Endometrium (tissue), 2 donors: Measurements from ENCODE around the gene EGLN3.
"Not testable (repeated sequence)": the region's sequence is repeated elsewhere in the genome, so short reads cannot be mapped to it uniquely, and the experiment has no call there.

Experiments
- FAIRE-seq: peaks from 2 replicates; lab custom pipeline; 2012; peaks lifted over from hg19 to GRCh38; lab: Jason Lieb, UNC
- donor health status: control.
- donor health status: control.

Gene EGLN3

DNA sequence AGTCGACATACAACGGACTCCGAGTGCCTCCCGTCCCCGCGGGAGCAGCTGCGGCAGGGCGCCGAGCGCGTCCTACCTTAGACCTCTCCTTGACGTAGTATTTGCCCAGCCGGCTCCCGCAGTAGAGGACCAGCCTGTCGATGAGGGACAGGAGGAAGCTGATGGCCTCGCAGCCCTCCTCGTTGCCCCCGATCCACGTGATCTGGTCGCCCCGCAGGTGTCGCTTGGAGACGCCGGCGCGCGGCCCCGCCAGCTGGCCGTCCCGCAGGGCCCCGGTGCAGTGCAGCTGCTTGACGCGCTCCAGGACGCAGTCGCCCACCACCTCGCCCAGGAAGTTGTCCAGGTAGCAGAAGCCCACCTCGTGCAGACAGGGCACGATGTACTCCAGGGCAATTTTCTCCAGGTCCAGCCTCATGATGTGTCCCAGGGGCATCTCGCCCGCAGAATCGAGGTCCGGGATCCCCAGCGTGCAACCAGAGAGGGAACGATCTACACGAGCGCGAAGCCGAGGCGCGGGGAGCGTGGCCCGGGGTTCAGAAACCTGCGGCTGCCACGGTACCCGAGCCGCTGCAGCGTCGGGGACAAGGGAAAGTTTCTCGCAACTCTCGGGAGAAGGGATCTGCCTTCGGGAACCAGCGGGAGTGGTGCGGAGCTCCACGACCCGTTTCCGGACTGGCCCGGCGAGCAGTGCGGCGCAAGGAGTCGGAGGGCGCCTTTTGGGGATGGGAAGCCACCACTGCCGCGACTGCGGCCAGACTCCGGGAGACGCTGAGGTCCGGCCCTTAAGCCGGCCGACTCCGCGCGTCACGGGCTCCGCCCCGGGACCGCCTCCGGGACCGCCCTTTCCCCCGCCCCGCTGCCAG lies at the start of gene EGLN3:
EGLN3 (minus strand) TSS at position 755 of the 863 bp plus-strand sequence; CDS start at position 433, 322 bp downstream.
- FAIRE-seq = no peak

DNA sequence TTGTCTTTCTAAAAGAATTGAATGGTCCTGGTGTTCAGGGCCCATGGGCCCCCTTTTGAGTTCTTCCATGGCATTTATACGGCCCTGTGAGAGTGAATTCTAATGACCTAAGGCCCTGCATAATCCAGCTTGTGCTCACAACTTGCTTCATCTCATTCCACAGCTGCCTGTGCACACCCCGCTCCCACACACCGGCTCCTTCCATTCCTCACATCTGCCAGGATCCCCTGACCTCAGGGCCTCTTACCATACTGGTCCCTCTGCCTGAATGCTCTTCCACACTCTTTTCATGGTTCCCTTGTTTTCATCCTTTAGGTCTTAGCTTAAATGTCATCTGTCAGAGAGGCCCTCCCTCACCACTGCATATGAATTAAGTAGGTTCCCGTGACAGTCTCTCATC lies 49.5 kb upstream of the EGLN3 start:
- no peak for FAIRE-seq

DNA sequence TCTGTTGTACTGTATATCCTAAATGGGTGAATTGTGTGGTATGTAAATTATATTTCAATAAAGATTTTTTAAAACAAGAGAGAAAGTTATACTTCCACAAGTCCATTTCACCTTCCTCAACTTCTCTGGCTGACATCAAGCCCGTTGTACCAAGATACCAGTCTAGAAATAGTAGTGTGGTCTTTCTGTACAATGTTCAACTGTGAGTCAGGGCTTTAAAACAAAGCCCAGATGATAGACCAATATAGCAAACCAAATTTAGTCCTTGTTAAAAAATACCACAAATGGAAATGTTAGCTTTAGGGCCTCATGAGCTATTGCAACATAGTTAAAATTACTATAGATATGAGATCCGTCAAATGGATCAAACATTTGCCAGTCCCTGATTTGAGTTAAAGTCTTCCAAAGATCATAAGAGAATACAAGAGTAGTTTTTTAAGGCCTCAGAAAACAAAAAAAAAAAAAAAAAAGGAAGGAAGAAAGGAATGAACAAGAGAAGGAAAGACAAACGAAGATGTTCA lies 49.0 kb upstream of the EGLN3 start:
- FAIRE-seq = no peak

DNA sequence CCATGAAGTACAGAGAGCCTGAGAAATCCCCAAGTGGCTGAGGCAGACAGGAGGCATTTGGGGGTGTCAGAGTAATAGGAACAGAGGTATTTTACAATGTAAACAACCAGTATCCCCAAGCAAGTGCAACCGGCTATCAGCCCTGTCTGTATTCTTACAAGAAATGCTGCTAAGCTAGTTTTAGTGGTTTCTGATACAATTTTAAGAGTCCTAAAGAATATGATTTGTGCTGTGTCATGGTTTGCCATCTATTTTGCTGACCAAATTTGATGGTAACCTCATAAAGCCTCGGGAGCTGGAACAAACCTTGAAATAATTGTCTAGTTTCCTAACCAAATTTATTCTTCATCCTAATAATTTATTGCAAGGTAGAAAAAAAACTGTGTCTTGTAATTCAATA lies 46.7 kb upstream of the EGLN3 start:
- FAIRE-seq = no peak

DNA sequence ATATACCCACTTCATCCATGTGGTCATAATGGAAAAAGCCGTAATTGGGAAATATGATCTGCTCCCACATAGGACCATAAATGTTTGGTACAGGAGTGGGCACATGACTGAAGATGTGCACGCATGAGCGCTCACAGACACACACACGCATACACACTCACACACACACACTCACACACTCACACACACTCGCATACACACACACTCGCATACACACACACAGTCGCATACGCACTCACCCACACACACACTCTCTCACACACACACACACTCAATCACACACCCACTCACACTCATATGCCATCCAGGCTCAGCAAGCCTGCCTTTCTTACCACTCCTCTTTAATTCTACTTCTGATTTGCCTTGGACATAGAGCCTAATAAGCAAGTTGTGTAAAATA lies 45.6 kb upstream of the EGLN3 start:
- FAIRE-seq = no peak

DNA sequence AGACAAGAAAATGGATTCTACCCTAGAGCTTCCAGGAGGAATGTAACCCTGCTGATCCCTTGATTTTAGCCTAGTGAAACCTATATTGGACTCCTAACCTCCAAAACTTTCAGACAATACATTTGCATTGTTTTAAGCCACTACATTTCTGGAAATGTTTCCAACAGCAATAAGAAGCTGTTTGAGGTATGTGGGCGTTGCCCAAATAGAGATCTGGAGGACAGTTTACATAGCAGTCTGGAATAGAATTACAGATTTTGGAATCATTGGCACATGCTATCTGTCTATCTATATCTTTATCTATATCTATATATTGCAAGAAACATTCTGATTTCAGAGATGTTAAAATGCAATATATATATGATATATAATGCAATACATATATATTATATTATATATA lies 42.4 kb upstream of the EGLN3 start:
- FAIRE-seq = no peak

DNA sequence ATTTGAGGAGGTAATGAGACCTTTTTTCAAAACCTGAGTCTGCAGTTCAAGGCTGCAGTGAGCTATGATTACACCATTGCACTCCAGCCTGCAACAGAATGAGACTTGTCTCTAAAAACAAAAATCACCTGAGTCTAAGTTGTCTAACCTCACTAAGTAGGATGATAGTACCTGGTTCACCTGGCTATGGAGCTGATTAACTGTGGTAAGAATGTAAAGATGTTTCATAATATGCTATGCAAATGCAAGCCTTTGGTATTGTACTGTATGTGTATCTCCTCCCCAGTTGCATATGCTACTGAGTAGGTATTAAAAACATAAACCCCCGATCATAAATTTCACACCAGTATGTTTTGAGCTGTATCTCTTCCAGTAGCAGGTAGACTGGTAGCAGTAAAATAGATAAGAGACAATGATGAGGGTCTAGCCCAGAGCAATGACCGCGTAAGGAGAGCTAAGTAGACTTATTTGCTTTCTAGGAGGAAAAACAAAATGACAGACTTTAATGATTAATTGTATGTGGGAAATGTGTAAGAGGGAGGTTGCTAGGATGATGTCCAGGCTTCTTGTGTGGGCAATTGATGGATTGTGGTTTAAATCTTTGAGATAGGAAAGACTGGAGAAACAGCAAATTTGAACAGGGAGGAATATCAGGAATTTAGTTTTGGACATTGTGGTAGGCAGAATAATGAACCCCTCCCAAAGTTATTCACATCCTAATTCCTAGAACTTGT lies 41.6 kb upstream of the EGLN3 start:
- FAIRE-seq = no peak

DNA sequence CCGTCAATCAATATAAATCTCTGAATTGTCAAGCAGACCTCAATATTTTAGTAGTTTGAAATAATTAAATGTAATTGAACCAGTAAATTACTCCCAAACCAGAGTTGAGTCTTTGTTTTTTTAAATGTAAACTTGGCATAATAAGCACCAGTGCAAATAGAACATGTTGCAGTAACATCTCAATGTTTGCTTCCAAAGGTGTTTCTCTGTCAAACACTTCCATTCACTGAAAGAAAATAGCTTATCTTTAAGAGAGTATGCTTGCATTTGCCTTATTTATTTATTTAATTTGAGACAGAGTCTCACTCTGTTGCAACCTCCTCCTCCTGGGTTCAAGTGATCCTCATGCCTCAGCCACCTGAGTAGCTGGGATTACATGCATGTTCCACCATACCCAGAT lies 39.9 kb upstream of the EGLN3 start:
- no peak for FAIRE-seq

DNA sequence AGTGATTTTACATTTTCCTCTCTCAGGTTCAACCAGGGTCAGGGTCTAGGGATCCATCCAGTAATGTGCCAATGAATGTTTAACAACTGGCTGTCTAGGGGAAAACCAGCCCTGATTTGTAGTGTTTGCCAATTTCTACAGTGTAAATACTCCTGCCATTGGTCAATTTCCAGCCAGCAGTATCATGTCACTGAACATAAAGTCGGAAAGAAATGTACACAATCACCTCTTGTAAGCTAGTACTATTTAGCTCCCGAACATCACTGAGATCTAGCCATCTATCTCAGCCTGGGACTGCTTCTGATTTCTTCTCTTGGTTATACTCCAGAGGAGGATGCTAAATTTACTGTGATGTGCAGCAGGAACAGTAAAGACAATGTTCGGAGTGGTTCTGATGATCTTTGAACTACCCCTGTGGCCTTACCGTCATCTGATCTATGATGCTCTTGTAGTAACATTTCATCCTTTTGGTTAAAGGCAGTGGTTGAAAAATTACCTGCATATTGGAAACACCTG lies 36.7 kb upstream of the EGLN3 start:
- no peak for FAIRE-seq

DNA sequence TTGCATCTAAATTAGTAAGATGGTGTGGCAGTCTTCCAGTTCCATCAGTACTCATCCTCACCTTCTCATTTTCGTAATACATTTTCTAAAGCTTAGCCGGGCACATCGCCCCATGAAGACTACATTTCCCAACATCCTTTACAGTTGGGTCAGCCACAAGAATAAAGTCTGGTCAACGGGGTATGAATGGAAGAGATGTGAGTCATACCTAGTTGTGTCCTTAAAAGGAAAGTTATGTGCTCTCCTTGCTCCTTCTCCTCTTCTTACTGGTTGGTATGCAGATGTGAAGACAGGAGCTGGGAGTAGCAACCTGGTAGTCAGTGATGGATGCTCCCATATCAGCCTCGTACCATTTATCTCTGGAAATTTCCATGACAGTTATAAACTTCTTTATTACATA lies 35.9 kb upstream of the EGLN3 start:
- no peak for FAIRE-seq

DNA sequence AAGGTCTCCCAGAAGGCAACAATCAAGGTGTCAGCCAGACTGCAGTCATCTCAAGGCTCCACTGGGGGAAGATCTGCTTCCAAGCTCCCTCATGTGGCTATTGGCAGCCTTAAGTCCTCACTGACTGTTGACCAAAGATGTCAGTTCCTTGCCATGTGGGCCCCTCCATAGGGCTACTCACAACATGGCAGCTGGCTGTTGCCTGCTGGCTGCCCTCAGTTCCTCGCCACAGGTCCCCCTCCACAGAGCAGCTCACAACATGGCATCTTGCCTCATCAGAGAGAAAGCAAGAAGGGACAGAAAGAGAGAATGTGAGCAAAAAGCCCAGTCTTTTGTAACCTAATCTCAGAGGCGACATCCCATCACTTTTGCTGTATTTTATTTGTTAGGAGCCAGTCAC lies 34.4 kb upstream of the EGLN3 start:
- no peak for FAIRE-seq

DNA sequence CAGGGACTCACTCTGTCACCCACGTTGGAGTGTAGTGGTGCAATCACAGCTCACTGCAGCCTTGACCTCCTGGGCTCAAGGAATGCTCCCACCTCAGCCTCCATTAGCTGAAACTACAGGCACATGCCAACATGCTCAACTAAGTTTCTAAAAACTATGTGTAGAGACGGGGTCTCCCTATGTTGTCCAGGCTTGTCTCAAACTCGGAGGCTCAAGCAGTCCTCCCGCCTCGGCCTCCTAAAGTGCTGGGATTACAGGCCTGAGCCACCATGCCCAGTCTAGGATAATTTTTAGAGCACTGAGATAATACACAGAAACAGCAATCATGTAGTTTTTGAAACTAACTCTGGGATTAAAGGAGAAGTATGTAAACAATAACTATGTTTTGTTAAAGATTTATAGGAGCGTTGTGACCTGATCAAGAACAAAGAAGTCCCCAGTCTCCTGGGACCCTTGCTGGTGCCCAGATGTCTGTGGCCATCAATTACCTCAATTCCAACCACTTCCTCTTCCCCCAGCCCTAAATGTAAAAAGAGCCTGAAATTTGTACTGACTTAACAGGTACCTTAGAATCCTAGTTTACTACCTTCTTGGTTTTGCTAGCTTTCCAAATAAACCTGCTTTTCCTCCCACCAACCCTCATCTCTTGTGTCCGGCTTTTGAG lies 28.9 kb upstream of the EGLN3 start:
- FAIRE-seq = peak; percentile 95

DNA sequence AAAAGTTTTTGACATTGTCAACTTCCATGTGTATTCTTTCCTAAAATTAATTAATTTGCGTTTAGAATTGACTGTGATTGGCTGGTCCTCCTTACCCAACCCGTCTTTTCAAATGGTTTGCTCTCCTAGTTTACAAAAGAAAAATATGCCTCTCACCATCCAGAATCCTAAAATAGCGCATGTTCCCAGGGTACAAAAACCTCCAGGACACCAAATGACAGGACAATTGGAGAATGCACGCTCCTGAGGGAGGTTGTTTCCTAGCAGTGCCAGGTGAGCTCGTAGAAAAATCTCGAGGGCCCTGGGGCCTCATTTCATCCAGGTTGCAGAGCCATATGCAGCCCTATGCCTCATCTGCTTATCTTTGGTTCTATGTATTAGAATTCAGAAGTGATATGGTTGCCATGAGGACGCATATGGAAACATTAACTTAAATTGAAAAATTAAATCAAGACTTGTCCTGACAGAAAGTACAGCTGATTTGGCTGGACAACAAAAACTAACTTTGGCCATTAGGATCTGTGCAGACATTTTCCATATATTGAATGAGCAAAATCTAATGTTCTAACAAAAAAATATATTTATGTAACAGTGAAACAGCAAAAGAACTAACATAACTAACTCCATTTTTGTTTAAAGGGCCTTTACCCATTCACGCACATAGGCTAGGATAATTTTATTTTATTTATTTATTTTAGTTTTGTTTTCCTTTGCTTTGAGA lies 28.2 kb upstream of the EGLN3 start:
- FAIRE-seq = no peak

DNA sequence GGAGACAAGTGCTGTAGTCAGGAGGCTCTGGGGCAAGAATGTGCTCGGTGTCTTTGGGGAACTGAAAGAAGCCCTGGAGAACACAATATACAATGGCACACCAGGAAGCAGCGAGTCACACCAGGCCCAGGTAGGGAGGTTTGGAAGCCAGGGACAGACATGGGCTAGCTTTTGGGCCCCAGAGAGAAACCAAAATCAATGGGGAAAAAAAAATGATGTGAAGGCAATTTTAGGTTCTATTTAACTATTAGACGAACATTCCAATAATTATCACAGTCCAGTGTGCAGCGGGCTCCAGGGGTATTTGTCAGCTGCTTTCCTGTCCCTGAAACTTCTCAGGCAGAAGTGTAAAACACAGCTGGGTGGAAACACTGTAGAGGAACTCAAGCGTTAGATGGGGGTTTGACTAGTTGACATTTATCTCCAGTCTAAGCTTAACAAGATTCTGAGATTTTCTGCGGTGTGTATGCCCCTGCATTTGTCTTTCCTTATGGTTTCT lies 21.8 kb upstream of the EGLN3 start:
- FAIRE-seq = no peak

DNA sequence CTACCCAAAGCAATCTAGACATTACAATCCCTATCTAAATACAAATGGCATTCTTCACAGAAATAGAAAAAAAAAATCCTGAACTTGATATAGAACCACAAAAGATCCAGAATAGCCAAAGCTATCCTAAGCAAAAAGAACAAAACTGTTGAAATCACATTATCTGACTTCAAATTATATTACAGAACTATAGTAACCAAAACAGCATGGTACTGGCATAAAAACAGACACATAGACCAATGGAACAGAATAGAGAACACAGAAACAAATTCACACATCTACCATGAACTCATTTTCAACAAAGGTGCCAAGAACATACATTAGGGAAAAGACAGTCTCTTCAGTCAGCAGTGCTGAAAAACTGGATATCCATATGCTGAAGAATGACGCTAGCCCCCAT lies 19.0 kb upstream of the EGLN3 start:
- not testable (repeated sequence) for FAIRE-seq

DNA sequence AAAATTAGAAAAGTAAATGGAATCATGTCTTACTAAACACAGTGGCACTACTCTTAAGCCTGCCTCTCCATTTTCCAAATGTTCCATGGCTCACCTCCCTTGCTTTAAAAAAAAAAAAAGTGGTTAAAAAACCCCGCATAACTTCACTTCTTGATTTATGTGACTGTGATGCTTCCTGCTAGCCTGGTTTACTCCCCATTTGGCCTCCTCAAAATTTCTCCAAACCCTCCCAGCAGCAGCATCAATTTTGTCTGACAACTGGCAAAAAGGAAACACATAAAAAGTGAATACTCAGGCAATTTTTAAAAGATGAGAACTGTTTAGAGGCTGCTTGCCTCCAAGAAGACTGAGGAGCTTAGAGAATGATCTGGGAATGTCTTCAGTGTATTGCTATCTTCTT lies 17.8 kb upstream of the EGLN3 start:
- FAIRE-seq = no peak

DNA sequence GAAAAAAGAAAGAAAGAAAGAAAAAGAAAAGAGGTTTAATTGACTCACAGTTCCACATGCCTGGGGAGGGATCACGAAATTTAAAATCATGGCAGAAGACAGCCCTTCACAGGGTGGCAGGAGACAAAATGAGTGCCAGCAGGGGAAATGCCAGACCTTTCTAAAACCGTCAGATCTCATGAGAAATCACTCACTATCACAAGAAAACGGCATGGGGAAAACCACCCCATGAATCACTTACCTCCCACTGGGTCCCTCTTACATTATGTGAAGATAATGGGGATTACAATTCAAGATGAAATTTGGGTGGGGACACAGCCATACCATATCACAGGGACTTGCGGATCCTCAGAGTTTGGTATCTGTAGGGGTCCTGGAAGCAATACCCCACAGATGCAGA lies 16.3 kb upstream of the EGLN3 start:
- FAIRE-seq = no peak

DNA sequence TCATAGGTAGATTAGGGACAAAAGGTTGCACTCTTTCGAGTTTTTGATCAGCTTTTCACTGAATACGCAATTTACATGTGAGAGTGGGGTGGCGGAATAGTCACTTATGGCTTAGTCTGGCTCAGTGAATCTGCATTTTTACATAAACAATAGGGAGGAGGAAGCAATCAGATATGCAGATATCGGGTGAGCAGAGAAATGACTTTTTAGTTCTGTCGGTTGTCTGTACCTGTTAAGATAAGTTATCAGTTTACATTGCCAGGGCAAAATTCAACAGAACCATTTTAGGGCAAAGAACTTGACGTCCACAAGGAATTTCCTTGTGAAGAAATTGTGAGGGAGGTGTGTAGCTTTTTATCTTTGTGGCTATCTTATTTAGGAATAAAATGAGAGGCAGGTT lies 15.4 kb upstream of the EGLN3 start:
- no peak for FAIRE-seq

DNA sequence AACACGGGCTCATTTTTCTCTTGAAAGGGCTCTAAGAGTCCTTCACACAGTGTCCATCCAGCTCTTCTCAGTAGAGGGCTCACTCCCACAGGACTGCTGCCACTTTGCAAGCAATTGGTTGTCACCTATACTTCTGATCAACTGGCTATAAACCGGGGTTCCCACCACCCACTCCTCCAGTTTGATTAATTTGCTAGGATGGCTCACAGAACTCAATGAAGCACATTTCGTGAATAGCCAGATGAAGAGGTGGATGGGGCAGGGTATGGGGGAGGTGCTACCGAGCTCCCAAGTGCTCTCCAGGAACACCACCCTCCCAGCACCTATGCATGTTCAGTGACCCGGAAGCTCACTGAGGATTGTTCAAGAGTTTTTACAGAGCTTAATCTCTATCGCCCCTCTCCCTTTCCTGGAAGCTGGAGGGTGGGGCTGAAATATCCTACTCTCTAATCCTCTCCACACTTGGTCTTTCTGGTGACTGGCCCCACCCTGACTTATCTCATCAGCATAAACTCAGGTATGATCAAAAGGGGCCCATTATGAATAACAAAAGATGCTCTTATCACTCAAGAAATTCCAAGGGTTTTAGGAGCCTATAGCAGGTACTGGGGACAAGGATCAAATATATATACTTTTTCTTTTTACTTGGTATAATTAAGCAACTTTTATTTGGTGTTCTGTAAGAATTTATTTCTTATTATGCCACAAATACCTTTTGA lies 13.9 kb upstream of the EGLN3 start:
- no peak for FAIRE-seq

DNA sequence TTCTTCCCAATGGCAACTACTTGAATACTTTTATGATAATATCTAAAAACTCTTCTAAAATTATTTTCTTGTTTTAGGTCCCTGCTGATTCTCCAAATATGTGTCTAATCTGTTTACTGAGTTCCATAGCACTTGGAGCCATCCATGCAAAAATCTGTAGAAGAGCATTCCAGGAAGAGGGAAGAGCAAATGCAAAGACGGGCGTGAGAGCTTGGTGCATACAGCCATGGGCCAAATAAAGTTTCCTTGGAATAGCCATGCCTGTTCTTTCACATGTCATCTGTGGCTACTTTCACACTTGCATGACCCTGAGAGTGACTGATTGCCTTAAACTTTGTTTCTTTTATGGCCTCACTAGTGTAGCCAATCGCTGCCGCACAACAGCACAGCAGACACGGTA lies 13.0 kb upstream of the EGLN3 start:
- FAIRE-seq = no peak

DNA sequence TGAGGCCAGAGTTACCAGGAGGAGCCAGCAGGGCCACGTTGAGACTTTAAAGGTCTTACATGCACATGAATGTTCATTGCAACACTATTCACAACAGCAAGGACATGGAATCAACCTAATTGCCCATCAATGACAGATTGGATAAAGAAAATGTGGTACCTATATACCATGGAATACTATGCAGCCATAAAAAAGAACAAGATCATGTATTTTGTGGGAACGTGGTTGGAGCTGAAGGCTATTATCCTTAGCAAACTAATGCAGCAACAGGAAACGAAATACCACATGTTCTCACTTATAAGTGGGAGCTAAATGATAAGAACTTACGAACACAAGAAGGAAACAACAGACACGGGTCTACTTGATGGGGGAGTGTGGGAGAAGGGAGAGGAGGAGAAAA lies 11.6 kb upstream of the EGLN3 start:
- not testable (repeated sequence) for FAIRE-seq
